NAMALWA (cell line): ENCODE measurements around the gene DPYSL3.
A peak's percentile ranks its signal among the peaks of the same experiment; 100 is the strongest.
"Not testable (repeated sequence)": the region's sequence is repeated elsewhere in the genome, so short reads cannot be mapped to it uniquely, and the experiment has no call there.

Experiments
- DNase-seq: peaks from one replicate; pipeline ENCODE4 v3.0.0-alpha.2; 2015; ENCODE audit warnings: low spot score

Gene DPYSL3

GRCh38 chr5:147369742-147370374 lies 140.0 kb downstream of the DPYSL3 start:
- peak; percentile 16 for DNase-seq

GRCh38 chr5:147367381-147367780 lies 142.5 kb downstream of the DPYSL3 start:
- not testable (repeated sequence) for DNase-seq

- DNase-seq, result no peak
These were observed 148.3 kb downstream of the DPYSL3 start for GRCh38 chr5:147361441-147362175.

- DNase-seq, result no peak
These were observed 149.1 kb downstream of the DPYSL3 start for GRCh38 chr5:147360816-147361215.

GRCh38 chr5:147359581-147359980 lies 150.3 kb downstream of the DPYSL3 start:
- no peak for DNase-seq

GRCh38 chr5:147359101-147359500 lies 150.8 kb downstream of the DPYSL3 start:
- no peak for DNase-seq

GRCh38 chr5:147349241-147349640 lies 160.6 kb downstream of the DPYSL3 start:
- DNase-seq, result no peak

GRCh38 chr5:147348451-147348850 lies 161.4 kb downstream of the DPYSL3 start:
- DNase-seq, result no peak

GRCh38 chr5:147348046-147348445 lies 161.8 kb downstream of the DPYSL3 start:
- no peak for DNase-seq

- no peak for DNase-seq
These were observed 163.8 kb downstream of the DPYSL3 start for GRCh38 chr5:147346006-147346561.

GRCh38 chr5:147344861-147345260 lies 165.0 kb downstream of the DPYSL3 start:
- DNase-seq, result no peak

- DNase-seq, result no peak
These were observed 168.5 kb downstream of the DPYSL3 start for GRCh38 chr5:147341345-147341744.

GRCh38 chr5:147340941-147341340 lies 168.9 kb downstream of the DPYSL3 start:
- DNase-seq, result no peak
